ENCODE measurements around the gene MPDU1.

MPDU1 gene

GRCh38 chr17:7627250-7628121 lies 43.8 kb downstream of the MPDU1 start, which contains the start of gene SAT2:
SAT2 (minus strand) TSS chr17:7627821; CDS start chr17:7627635, 186 bp downstream.
- H3K36me3 ChIP-seq (ENCODE audit: control insufficient read depth, low read length): no peaks in the 10 kb centered on the region
- H3K9me3 ChIP-seq (ENCODE audit: control insufficient read depth, insufficient read depth, low read length): no peaks in the 10 kb centered on the region
- no peaks in the 10 kb centered on the region for H3K9me2 ChIP-seq (replicated peaks; ENCODE audit: control insufficient read depth, low read length)
- H3K79me2 ChIP-seq (ENCODE audit: control insufficient read depth, low read length): no peaks in the 10 kb centered on the region
- no peaks in the 10 kb centered on the region for H3K27me3 ChIP-seq (ENCODE audit: control insufficient read depth, low read length)
- no peak within 1 kb of the TSS for H3K27ac ChIP-seq (ENCODE audit: low read depth, low read length)
- peak within 1 kb of the TSS; percentile 91 for H3K4me2 ChIP-seq (ENCODE audit: low read length)
- H4K20me1 ChIP-seq (ENCODE audit: control insufficient read depth, insufficient read depth, low read depth, low read length): no peaks in the 10 kb centered on the region
- H3F3A ChIP-seq (ENCODE audit: control insufficient read depth, insufficient read depth): no peaks in the 10 kb centered on the region
- H3K4me3 ChIP-seq (ENCODE audit: low read length): peak within 1 kb of the TSS; percentile 95
- no peak for TF ChIP-seq EZH2phosphoT487 (IDR thresholded peaks at IDR 0.05; ENCODE audit: borderline replicate concordance, low read length)
- TF ChIP-seq CTCF (IDR thresholded peaks at IDR 0.05; ENCODE audit: low read depth, low read length, poor library complexity, severe bottlenecking): no peak
- H3K4me1 ChIP-seq (ENCODE audit: control insufficient read depth, low read length): no peaks in the 10 kb centered on the region; the same call in 1 of the 2 replicates

GRCh38 chr17:7629939-7630571 lies 46.4 kb downstream of the MPDU1 start, which contains the start of gene SHBG:
SHBG (plus strand) TSS chr17:7630135; CDS start chr17:7630173, 38 bp downstream.
- H3K36me3 ChIP-seq (ENCODE audit: control insufficient read depth, low read length): no peaks in the 10 kb centered on the region
- TF ChIP-seq EZH2phosphoT487 (IDR thresholded peaks at IDR 0.05; ENCODE audit: borderline replicate concordance, low read length): no peak
- no peaks in the 10 kb centered on the region for H3K9me2 ChIP-seq (replicated peaks; ENCODE audit: control insufficient read depth, low read length)
- no peaks in the 10 kb centered on the region for H3K9me3 ChIP-seq (ENCODE audit: control insufficient read depth, insufficient read depth, low read length)
- H3K4me3 ChIP-seq (ENCODE audit: low read length): no peak within 1 kb of the TSS
- no peaks in the 10 kb centered on the region for H4K20me1 ChIP-seq (ENCODE audit: control insufficient read depth, insufficient read depth, low read depth, low read length)
- H3K4me1 ChIP-seq (ENCODE audit: control insufficient read depth, low read length): no peaks in the 10 kb centered on the region; the same call in 1 of the 2 replicates
- H3F3A ChIP-seq (ENCODE audit: control insufficient read depth, insufficient read depth): no peaks in the 10 kb centered on the region
- no peak within 1 kb of the TSS for H3K4me2 ChIP-seq (ENCODE audit: low read length)
- H3K27me3 ChIP-seq (ENCODE audit: control insufficient read depth, low read length): no peaks in the 10 kb centered on the region; the same call in 1 of the 2 replicates
- no peaks in the 10 kb centered on the region for H3K79me2 ChIP-seq (ENCODE audit: control insufficient read depth, low read length)
- no peak within 1 kb of the TSS for H3K27ac ChIP-seq (ENCODE audit: low read depth, low read length)

GRCh38 chr17:7631398-7632380 lies 48.0 kb downstream of the MPDU1 start:
- Histone ChIP-seq H3K36me3 (ENCODE audit: control insufficient read depth, low read length) (no peaks in the 10 kb centered on the region), H3K4me3 (ENCODE audit: low read length) (no peak overlapping the region), H3K4me2 (ENCODE audit: low read length) (no peak overlapping the region), H3K9me3 (ENCODE audit: control insufficient read depth, insufficient read depth, low read length) (no peaks in the 10 kb centered on the region), H3K79me2 (ENCODE audit: control insufficient read depth, low read length) (no peaks in the 10 kb centered on the region), H4K20me1 (ENCODE audit: control insufficient read depth, insufficient read depth, low read depth, low read length) (no peaks in the 10 kb centered on the region), H3K27me3 (ENCODE audit: control insufficient read depth, low read length) (no peaks in the 10 kb centered on the region; the same call in 1 of the 2 replicates), H3K9me2 (replicated peaks; ENCODE audit: control insufficient read depth, low read length) (no peaks in the 10 kb centered on the region), H3K27ac (ENCODE audit: low read depth, low read length) (no peak overlapping the region), H3F3A (ENCODE audit: control insufficient read depth, insufficient read depth) (no peaks in the 10 kb centered on the region), H3K4me1 (ENCODE audit: control insufficient read depth, low read length) (no peaks in the 10 kb centered on the region; the same call in 1 of the 2 replicates)
- TF ChIP-seq CTCF (IDR thresholded peaks at IDR 0.05; ENCODE audit: low read depth, low read length, poor library complexity, severe bottlenecking) (no peak), EZH2phosphoT487 (IDR thresholded peaks at IDR 0.05; ENCODE audit: borderline replicate concordance, low read length) (no peak)

Measured in DOHH2 (cell line).